ENCODE measurements around the gene ITGAD.
"Not testable (repeated sequence)": the region's sequence is repeated elsewhere in the genome, so short reads cannot be mapped to it uniquely, and the experiment has no call there.

Gene ITGAD

GRCh38 chr16:31397096-31397660 is 4.0 kb downstream of the ITGAD start:
- in situ Hi-C loops (cut with HindIII; ENCODE audit: low pct_ligation_motif_present, low pct_unique_long_range_greater_than_20kb, low sequenced_read_pairs) = no loop called here
- no peak for DNase-seq

- DNase-seq = no peak
- in situ Hi-C loops (cut with HindIII; ENCODE audit: low pct_ligation_motif_present, low pct_unique_long_range_greater_than_20kb, low sequenced_read_pairs) = no loop called here
Observed at GRCh38 chr16:31397701-31398100, 4.6 kb downstream of the ITGAD start.

GRCh38 chr16:31400191-31400590 is 7.1 kb downstream of the ITGAD start:
- in situ Hi-C loops (cut with HindIII; ENCODE audit: low pct_ligation_motif_present, low pct_unique_long_range_greater_than_20kb, low sequenced_read_pairs) = no loop called here
- DNase-seq = no peak

- in situ Hi-C loops (cut with HindIII; ENCODE audit: low pct_ligation_motif_present, low pct_unique_long_range_greater_than_20kb, low sequenced_read_pairs) = no loop called here
- DNase-seq = no peak
Observed at GRCh38 chr16:31401436-31401835, 8.3 kb downstream of the ITGAD start.

- in situ Hi-C loops (cut with HindIII; ENCODE audit: low pct_ligation_motif_present, low pct_unique_long_range_greater_than_20kb, low sequenced_read_pairs) = no loop called here
- no peak for DNase-seq
Observed at GRCh38 chr16:31402687-31403086, 9.6 kb downstream of the ITGAD start.

- DNase-seq = no peak
- in situ Hi-C loops (cut with HindIII; ENCODE audit: low pct_ligation_motif_present, low pct_unique_long_range_greater_than_20kb, low sequenced_read_pairs) = no loop called here
Observed at GRCh38 chr16:31403590-31404352, 10.6 kb downstream of the ITGAD start.

GRCh38 chr16:31404353-31405064 is 11.4 kb downstream of the ITGAD start:
- DNase-seq = no peak
- in situ Hi-C loops (cut with HindIII; ENCODE audit: low pct_ligation_motif_present, low pct_unique_long_range_greater_than_20kb, low sequenced_read_pairs) = no loop called here

GRCh38 chr16:31407406-31407805 is 14.3 kb downstream of the ITGAD start:
- in situ Hi-C loops (cut with HindIII; ENCODE audit: low pct_ligation_motif_present, low pct_unique_long_range_greater_than_20kb, low sequenced_read_pairs) = no loop called here
- no peak for DNase-seq

- DNase-seq = no peak
- in situ Hi-C loops (cut with HindIII; ENCODE audit: low pct_ligation_motif_present, low pct_unique_long_range_greater_than_20kb, low sequenced_read_pairs) = no loop called here
Observed at GRCh38 chr16:31409433-31409832, 16.3 kb downstream of the ITGAD start.

- DNase-seq = no peak
- in situ Hi-C loops (cut with HindIII; ENCODE audit: low pct_ligation_motif_present, low pct_unique_long_range_greater_than_20kb, low sequenced_read_pairs) = no loop called here
Observed at GRCh38 chr16:31410082-31410481, 16.9 kb downstream of the ITGAD start.

- in situ Hi-C loops (cut with HindIII; ENCODE audit: low pct_ligation_motif_present, low pct_unique_long_range_greater_than_20kb, low sequenced_read_pairs) = no loop called here
- DNase-seq = no peak
Observed at GRCh38 chr16:31411024-31411844, 18.1 kb downstream of the ITGAD start.

- in situ Hi-C loops (cut with HindIII; ENCODE audit: low pct_ligation_motif_present, low pct_unique_long_range_greater_than_20kb, low sequenced_read_pairs) = no loop called here
- no peak for DNase-seq
Observed at GRCh38 chr16:31412750-31413149, 19.6 kb downstream of the ITGAD start.

GRCh38 chr16:31413381-31413780 is 20.2 kb downstream of the ITGAD start:
- no peak for DNase-seq

GRCh38 chr16:31413943-31414342 is 20.8 kb downstream of the ITGAD start:
- DNase-seq = no peak
- in situ Hi-C loops (cut with HindIII; ENCODE audit: low pct_ligation_motif_present, low pct_unique_long_range_greater_than_20kb, low sequenced_read_pairs) = no loop called here

More at GRCh38 chr16:31413381-31413780, 20.2 kb downstream of the ITGAD start:
- in situ Hi-C loops (cut with HindIII; ENCODE audit: low pct_ligation_motif_present, low pct_unique_long_range_greater_than_20kb, low sequenced_read_pairs) = no loop called here

GRCh38 chr16:31414706-31415105 is 21.6 kb downstream of the ITGAD start:
- no peak for DNase-seq
- in situ Hi-C loops (cut with HindIII; ENCODE audit: low pct_ligation_motif_present, low pct_unique_long_range_greater_than_20kb, low sequenced_read_pairs) = no loop called here

GRCh38 chr16:31416371-31416770 is 23.2 kb downstream of the ITGAD start:
- in situ Hi-C loops (cut with HindIII; ENCODE audit: low pct_ligation_motif_present, low pct_unique_long_range_greater_than_20kb, low sequenced_read_pairs) = no loop called here
- no peak for DNase-seq

- DNase-seq; in situ Hi-C loops (cut with HindIII; ENCODE audit: low pct_ligation_motif_present, low pct_unique_long_range_greater_than_20kb, low sequenced_read_pairs): not testable (repeated sequence)
Observed at GRCh38 chr16:31417036-31417435, 23.9 kb downstream of the ITGAD start.

GRCh38 chr16:31417916-31418315 is 24.8 kb downstream of the ITGAD start:
- DNase-seq = no peak
- in situ Hi-C loops (cut with HindIII; ENCODE audit: low pct_ligation_motif_present, low pct_unique_long_range_greater_than_20kb, low sequenced_read_pairs) = no loop called here

- DNase-seq = no peak
- in situ Hi-C loops (cut with HindIII; ENCODE audit: low pct_ligation_motif_present, low pct_unique_long_range_greater_than_20kb, low sequenced_read_pairs) = no loop called here
Observed at GRCh38 chr16:31420037-31420436, 26.9 kb downstream of the ITGAD start.

All from ACHN (cell line).